GM23248 (cell line): Measurements from ENCODE around the gene RELB.

Source experiments
- EZH2 ChIP-seq: fragments of 200-600 bp; sonication (generic); IDR thresholded peaks from 2 replicates; pipeline ENCODE4 v1.6.1; 2018; ENCODE audit warnings: antibody characterized with exemption, mild to moderate bottlenecking; ENCODE audit not compliant: insufficient read depth, poor library complexity, severe bottlenecking
- EZH2phosphoT487 ChIP-seq: fragments of 200-600 bp; sonication (generic); IDR thresholded peaks from 2 replicates; pipeline ENCODE4 v1.6.1; 2018; ENCODE audit warnings: antibody characterized with exemption, moderate library complexity, mild to moderate bottlenecking, low read depth; ENCODE audit not compliant: insufficient read depth

- TF ChIP-seq EZH2 (no peak), EZH2phosphoT487 (no peak)
Measured at GRCh38 chr19:44987148-44987675, 14.1 kb upstream of the RELB start.
